HG02763 (cell line): ENCODE results near the gene DNAJC6.
"Not testable (repeated sequence)": the region's sequence is repeated elsewhere in the genome, so short reads cannot be mapped to it uniquely, and the experiment has no call there.

Experiments used
- ATAC-seq: cut with Tn5 transposase; IDR thresholded peaks from one replicate; pipeline ENCODE4 v1.9.1; 2021; ENCODE audit warnings: mild to moderate bottlenecking, moderate library complexity; ENCODE audit not compliant: unreplicated experiment

Gene DNAJC6

GRCh38 chr1:65425006-65425405 is 115.7 kb downstream of the DNAJC6 start:
- ATAC-seq = no peak

GRCh38 chr1:65425697-65426096 is 116.4 kb downstream of the DNAJC6 start:
- no peak for ATAC-seq

- ATAC-seq = no peak
These were observed 119.7 kb downstream of the DNAJC6 start for GRCh38 chr1:65429078-65429477.

- no peak for ATAC-seq
These were observed 120.5 kb downstream of the DNAJC6 start for GRCh38 chr1:65429806-65430205.

- no peak for ATAC-seq
These were observed 121.9 kb downstream of the DNAJC6 start for GRCh38 chr1:65431111-65431705.

- ATAC-seq = no peak
These were observed 123.6 kb downstream of the DNAJC6 start for GRCh38 chr1:65432918-65433317.

GRCh38 chr1:65434255-65434654 is 124.9 kb downstream of the DNAJC6 start:
- ATAC-seq = no peak

- ATAC-seq = no peak
These were observed 125.4 kb downstream of the DNAJC6 start for GRCh38 chr1:65434760-65435159.

GRCh38 chr1:65435987-65436386 is 126.6 kb downstream of the DNAJC6 start:
- ATAC-seq = no peak

GRCh38 chr1:65437616-65438015 is 128.3 kb downstream of the DNAJC6 start:
- ATAC-seq = no peak

GRCh38 chr1:65440322-65440900 is 131.1 kb downstream of the DNAJC6 start:
- ATAC-seq = no peak

GRCh38 chr1:65440915-65441314 is 131.6 kb downstream of the DNAJC6 start:
- no peak for ATAC-seq

GRCh38 chr1:65441464-65441863 is 132.1 kb downstream of the DNAJC6 start:
- ATAC-seq = no peak

GRCh38 chr1:65442442-65442841 is 133.1 kb downstream of the DNAJC6 start:
- ATAC-seq = no peak

- ATAC-seq = no peak
These were observed 134.3 kb downstream of the DNAJC6 start for GRCh38 chr1:65443647-65444046.

- no peak for ATAC-seq
These were observed 134.8 kb downstream of the DNAJC6 start for GRCh38 chr1:65444128-65444640.

GRCh38 chr1:65445837-65446236 is 136.5 kb downstream of the DNAJC6 start:
- no peak for ATAC-seq

GRCh38 chr1:65449214-65449823 is 140.0 kb downstream of the DNAJC6 start:
- ATAC-seq = no peak

- not testable (repeated sequence) for ATAC-seq
These were observed 146.3 kb downstream of the DNAJC6 start for GRCh38 chr1:65455678-65456077.

GRCh38 chr1:65456481-65456880 is 147.1 kb downstream of the DNAJC6 start:
- ATAC-seq = no peak

- no peak for ATAC-seq
These were observed 148.5 kb downstream of the DNAJC6 start for GRCh38 chr1:65457868-65458267.

- ATAC-seq = no peak
These were observed 149.5 kb downstream of the DNAJC6 start for GRCh38 chr1:65458730-65459396.
